HepG2 (cell line): ENCODE data around the gene RAB6A. TPM values are rescaled to one million over a fixed set of nuclear protein-coding genes. Genes with fewer than 3 reads are reported as not detected.

ENCODE experiments used
- BCL6 ChIP-seq: IDR thresholded peaks from 2 replicates; pipeline ENCODE4 v1.6.1; 2016; ENCODE audit warnings: missing genetic modification reagents, missing compliant biosample characterization
- BRD4 ChIP-seq: sonication (generic); formaldehyde crosslinking; IDR thresholded peaks from 2 replicates; pipeline ENCODE4 v1.4.0; 2020; ENCODE audit warnings: missing genetic modification reagents
- CREM ChIP-seq, 2 experiments: sonication (generic) in 1 of 2; formaldehyde crosslinking in 1 of 2; IDR thresholded peaks; 2 replicates each; pipeline versions ENCODE4 v1.4.0 to v1.6.1; 2016 to 2020; ENCODE audit warnings: antibody characterized with exemption in 1 of 2, mild to moderate bottlenecking in 1 of 2, missing genetic modification reagents in 1 of 2
- CSRNP1 ChIP-seq: sonication (generic); formaldehyde crosslinking; IDR thresholded peaks from 2 replicates; pipeline ENCODE4 v1.8.1; 2023; ENCODE audit warnings: mild to moderate bottlenecking, missing genetic modification reagents
- E2F1 ChIP-seq: sonication (generic); formaldehyde crosslinking; IDR thresholded peaks from 2 replicates; pipeline ENCODE4 v1.5.0; 2020; ENCODE audit warnings: missing genetic modification reagents
- HOXA3 ChIP-seq: sonication (generic); formaldehyde crosslinking; IDR thresholded peaks from 2 replicates; pipeline ENCODE4 v1.5.0; 2020; ENCODE audit warnings: missing genetic modification reagents
- MED1 ChIP-seq: sonication (generic); formaldehyde crosslinking; IDR thresholded peaks from 2 replicates; pipeline ENCODE4 v1.4.0; 2020; ENCODE audit warnings: missing genetic modification reagents
- MEIS2 ChIP-seq: sonication (generic); formaldehyde crosslinking; IDR thresholded peaks from 2 replicates; pipeline ENCODE4 v1.9.0; 2021; ENCODE audit warnings: mild to moderate bottlenecking, missing genetic modification reagents
- NRL ChIP-seq: sonication (generic); formaldehyde crosslinking; IDR thresholded peaks from 2 replicates; pipeline ENCODE4 v1.5.0; 2020; ENCODE audit warnings: missing genetic modification reagents, mild to moderate bottlenecking, moderate library complexity, borderline replicate concordance
- PREB ChIP-seq: sonication (generic); formaldehyde crosslinking; IDR thresholded peaks from 2 replicates; pipeline ENCODE4 v1.4.0; 2020; ENCODE audit warnings: missing genetic modification reagents
- SMC3 ChIP-seq: IDR thresholded peaks from 2 replicates; pipeline ENCODE4 v1.6.1; 2011; ENCODE audit warnings: low read length, improper control_type of control experiment
- SP2 ChIP-seq: sonication (generic); formaldehyde crosslinking; IDR thresholded peaks from 2 replicates; pipeline ENCODE4 v1.5.1; 2020; ENCODE audit warnings: mild to moderate bottlenecking, missing genetic modification reagents
- TFE3 ChIP-seq: IDR thresholded peaks from 2 replicates; pipeline ENCODE4 v1.6.1; 2016
- THYN1 ChIP-seq: sonication (generic); formaldehyde crosslinking; IDR thresholded peaks from 2 replicates; pipeline ENCODE4 v1.8.1; 2023; ENCODE audit warnings: low read depth, mild to moderate bottlenecking, moderate library complexity, missing genetic modification reagents, borderline replicate concordance
- TOE1 ChIP-seq: sonication (generic); formaldehyde crosslinking; IDR thresholded peaks from 2 replicates; pipeline ENCODE4 v1.4.0; 2020; ENCODE audit warnings: mild to moderate bottlenecking, missing genetic modification reagents
- ZMYM3 ChIP-seq: sonication (generic); formaldehyde crosslinking; IDR thresholded peaks from 2 replicates; pipeline ENCODE4 v1.5.1; 2020; ENCODE audit warnings: mild to moderate bottlenecking, missing genetic modification reagents
- ZNF121 ChIP-seq: sonication (generic); formaldehyde crosslinking; IDR thresholded peaks from 2 replicates; pipeline ENCODE4 v1.5.0; 2020; ENCODE audit warnings: mild to moderate bottlenecking, missing genetic modification reagents
- ZNF337 ChIP-seq: sonication (generic); formaldehyde crosslinking; IDR thresholded peaks from 2 replicates; pipeline ENCODE4 v1.5.1; 2020; ENCODE audit warnings: missing genetic modification reagents, low read depth, mild to moderate bottlenecking, borderline replicate concordance
- ZXDC ChIP-seq: sonication (generic); formaldehyde crosslinking; IDR thresholded peaks from 2 replicates; pipeline ENCODE4 v1.5.0; 2020; ENCODE audit warnings: mild to moderate bottlenecking, missing genetic modification reagents
- polyA plus RNA-seq, 8 experiments: library from polyadenylated mRNA; depleted of rRNA in 3 of 8; stranded (reverse) in 7 of 8; unstranded in 1 of 8; fragments of >200 nt; fragmentation: Illumina TruSeq in 4 of 8; extraction: Trizol in 4 of 8; gene quantifications; 2 replicates each; pipeline versions ENCODE4 v1.2.1 to v1.2.3, GENCODE V29; 2011 to 2016; ENCODE audit warnings: low read depth in 4 of 8, missing spikeins in 1 of 8, mixed read lengths in 1 of 8; ENCODE audit not compliant: insufficient read depth in 1 of 8
- total RNA-seq, 5 experiments: library from RNA; depleted of rRNA; stranded (reverse); fragments of >200 nt; fragmentation: Illumina TruSeq; extraction: Trizol; gene quantifications; 2 replicates each; pipeline ENCODE4 v1.2.3, GENCODE V29; 2016; ENCODE audit warnings: low read depth in 1 of 5
- TF ChIP-seq, protein P1 (sequence below): sonication (generic); formaldehyde crosslinking; IDR thresholded peaks from 2 replicates; pipeline ENCODE4 v1.8.0; 2022; ENCODE audit warnings: missing genetic modification reagents, low read depth, mild to moderate bottlenecking, borderline replicate concordance

RAB6A gene
- total and polyA plus RNA-seq, 2 of the 13 experiments (the other 11 are each of a cell fraction or from before 2014, with no cell fraction given): 74.3 to 121 TPM

- TF ChIP-seq THYN1 (CRISPR knock-in tag): no peak
- no peak; the same call in 1 of the 2 replicates for TF ChIP-seq ZMYM3
- TF ChIP-seq SP2: peak; percentile 84
- TF ChIP-seq BCL6 (CRISPR knock-in tag): peak; percentile 21; the same call in 1 of the 2 replicates
- TF ChIP-seq MEIS2 (CRISPR knock-in tag): no peak
- TF ChIP-seq BRD4: peak; percentile 90
- no peak for TF ChIP-seq TFE3
- TF ChIP-seq PREB (CRISPR knock-in tag): no peak
- peak; percentile 95 for TF ChIP-seq HOXA3 (CRISPR knock-in tag)
- peak; percentile 81; the same call in 1 of the 2 replicates for TF ChIP-seq E2F1 (CRISPR knock-in tag)
- TF ChIP-seq CREM (IDR thresholded peaks at IDR 0.05): peak; percentile 72; the same call in 1 of the 2 replicates
- TF ChIP-seq CREM (CRISPR knock-in tag; IDR thresholded peaks at IDR 0.05): no peak
- peak; percentile 80; the same call in 1 of the 2 replicates for TF ChIP-seq ZXDC (CRISPR knock-in tag)
- peak; percentile 53; the same call in 1 of the 2 replicates for TF ChIP-seq NRL
- no peak for TF ChIP-seq TOE1 (CRISPR knock-in tag)
- TF ChIP-seq ZNF337: no peak
- TF ChIP-seq ZNF121: peak; percentile 37
- no peak for TF ChIP-seq CSRNP1 (CRISPR knock-in tag)
- no peak for TF ChIP-seq SMC3
- TF ChIP-seq, protein P1, sequence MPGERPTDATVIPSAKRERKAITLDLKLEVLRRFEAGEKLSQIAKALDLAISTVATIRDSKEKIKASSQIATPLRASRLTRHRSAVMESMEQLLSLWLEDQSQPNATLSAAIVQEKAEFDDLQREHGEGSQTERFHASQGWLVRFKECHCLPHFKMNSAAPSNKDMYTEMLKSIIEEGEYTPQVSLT (CRISPR knock-in tag): no peak
- TF ChIP-seq MED1: peak; percentile 87
Measured at GRCh38 chr11:73779084-73779902, 18.4 kb upstream of the RAB6A start (continued).
